Adrenal gland (tissue), 12 donors: Measurements from ENCODE around the gene SPAG17. TPM values are rescaled to one million over a fixed set of nuclear protein-coding genes. Genes with fewer than 3 reads are reported as not detected.

Experiments
- DNase-seq, 7 donors: peaks; one replicate each; pipeline ENCODE4 v3.0.0-alpha.2; 2019 to 2020
- H3K27ac ChIP-seq, 5 donors: fragments of 200-600 bp; sonication (generic) in 4 of 5; 1 replicate in 3 of 5; 2 replicates in 2 of 5; pipeline versions ENCODE4 v1.5.1 to v1.8.0; 2016 to 2020; ENCODE audit warnings: mild to moderate bottlenecking in 1 of 5
- H3K27me3 ChIP-seq: fragments of 200-600 bp; 2 replicates; pipeline ENCODE4 v1.8.0; 2021
- H3K36me3 ChIP-seq, 2 donors: fragments of 200-600 bp; replicated peaks in 1 of 2; 1 replicate in 1 of 2; 2 replicates in 1 of 2; pipeline versions ENCODE4 v1.5.1 to v1.8.0; 2018 to 2022
- H3K4me1 ChIP-seq, 2 donors: fragments of 200-600 bp; replicated peaks in 1 of 2; 1 replicate in 1 of 2; 2 replicates in 1 of 2; pipeline versions ENCODE4 v1.5.1 to v1.8.0; 2018 to 2021
- H3K4me3 ChIP-seq, 4 donors: fragments of 200-600 bp; sonication (generic) in 3 of 4; one replicate each; pipeline ENCODE4 v1.5.1; 2016 to 2018
- H3K9me3 ChIP-seq, 3 donors: fragments of 200-600 bp; sonication (generic) in 1 of 3; replicated peaks in 1 of 3; 1 replicate in 2 of 3; 2 replicates in 1 of 3; pipeline versions ENCODE4 v1.5.1 to v1.8.0; 2016 to 2021
- CTCF ChIP-seq, 6 experiments: fragments of 450-650 bp in 4 of 6; fragments of 200-600 bp in 2 of 6; sonication (generic) in 1 of 6; IDR thresholded peaks; 1 replicate in 5 of 6; 2 replicates in 1 of 6; pipeline versions ENCODE4 v1.5.1 to v1.8.0; 2016 to 2021; ENCODE audit warnings: antibody characterized with exemption in 6 of 6, mild to moderate bottlenecking in 2 of 6, moderate library complexity in 1 of 6
- POLR2A ChIP-seq, 2 donors: fragments of 450-650 bp; IDR thresholded peaks; one replicate each; pipeline ENCODE4 v1.6.1; 2017; ENCODE audit warnings: antibody characterized with exemption in 2 of 2, mild to moderate bottlenecking in 2 of 2, moderate library complexity in 1 of 2
- WGBS, 4 donors: extraction: QIAGEN DNeasy Blood & Tissue Kit in 2 of 4; methylation state at CpG; one replicate each; pipeline versions ENCODE4 v1.1.5 to v1.1.7; 2013 to 2017; 5-methylcytosine and 5-hydroxymethylcytosine counted together
- intact Hi-C, 2 donors: fragments of 100-400 bp; cut with DNase I; formaldehyde crosslinking; loops; one replicate each; pipeline versions ENCODE4 v1.14.1 to v1.15.0; 2022 to 2023
- polyA plus RNA-seq, 3 donors: library from polyadenylated mRNA; stranded (reverse); fragments of 200-250 nt in 2 of 3; fragments of 350-450 nt in 1 of 3; fragmentation: Illumina TruSeq in 1 of 3; extraction: RNeasy Lipid Tissue Mini Kit (QIAGEN cat#74804) in 1 of 3; gene quantifications; one replicate each; pipeline ENCODE4 v1.2.3, GENCODE V29; 2013 to 2014
- total RNA-seq, 9 donors: library from RNA; depleted of rRNA in 4 of 9; stranded (reverse); fragments of >200 nt in 4 of 9; fragments of 120-200 nt in 1 of 9; fragmentation: NEBNext Ultra II Directional in 1 of 9; extraction: Animal tissue kit (Norgen Biotek cat#: 25700) in 1 of 9; gene quantifications; one replicate each; pipeline versions ENCODE4 v1.1.0 to v1.2.4, GENCODE V29; 2013 to 2023
- donor health status: healthy with polysubstance abuse.
- donor health status: Bipolar disorder and iron deficiency.
- donor health status: DM: yes; HTN: yes; CAD: no.
- donor health status: DM: no; HTN: no; CAD: no.
- donor health status: DM: no; HTN: no; CAD: no.
- donor health status: DM: yes; HTN: yes; CAD: no.

Gene SPAG17
- total and polyA plus RNA-seq, 12 donors: 0.07 to 2.2 (median 0.57) TPM; not detected in 1

DNA sequence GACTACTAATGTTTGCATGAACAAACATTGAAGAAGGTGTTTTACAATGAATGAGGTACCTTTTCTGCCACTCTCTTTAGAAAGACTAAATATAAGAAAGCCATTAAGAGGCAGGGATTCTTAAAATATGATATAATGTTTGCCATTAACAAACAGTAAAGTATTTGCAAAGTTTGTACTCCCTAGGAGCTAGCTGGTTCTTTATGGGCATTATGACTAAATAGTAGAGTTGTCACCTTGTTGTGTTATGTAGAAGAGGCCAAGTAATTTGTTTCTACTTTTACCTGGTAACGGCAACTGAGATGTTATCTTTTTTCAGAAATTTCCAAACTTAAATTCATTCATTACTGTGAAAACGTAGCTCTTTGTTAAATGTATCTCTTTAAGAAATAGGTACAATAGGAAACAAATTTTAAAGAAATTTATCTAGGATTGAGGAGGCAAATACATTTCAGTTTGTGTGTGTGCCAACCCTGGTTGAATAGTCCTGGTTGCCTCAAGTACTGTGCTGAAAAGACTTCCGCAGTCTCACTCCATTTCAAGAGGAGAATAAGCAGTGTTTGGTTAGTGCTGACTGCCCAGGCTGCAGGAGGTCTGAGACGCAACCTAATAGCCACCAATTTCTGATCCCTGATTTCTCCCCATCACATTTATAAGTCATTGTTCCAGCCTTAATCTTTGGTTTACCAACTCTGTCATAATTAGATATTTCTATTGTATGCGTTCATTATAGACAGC lies 203.4 kb downstream of the SPAG17 start:
- no peak for TF ChIP-seq POLR2A (IDR thresholded peaks at IDR 0.05)
- no peak for TF ChIP-seq CTCF (IDR thresholded peaks at IDR 0.05)
- 76 to 85% (median 83%) methylated on average over 5 of the region's 5 CpGs for WGBS, 4 donors

DNA sequence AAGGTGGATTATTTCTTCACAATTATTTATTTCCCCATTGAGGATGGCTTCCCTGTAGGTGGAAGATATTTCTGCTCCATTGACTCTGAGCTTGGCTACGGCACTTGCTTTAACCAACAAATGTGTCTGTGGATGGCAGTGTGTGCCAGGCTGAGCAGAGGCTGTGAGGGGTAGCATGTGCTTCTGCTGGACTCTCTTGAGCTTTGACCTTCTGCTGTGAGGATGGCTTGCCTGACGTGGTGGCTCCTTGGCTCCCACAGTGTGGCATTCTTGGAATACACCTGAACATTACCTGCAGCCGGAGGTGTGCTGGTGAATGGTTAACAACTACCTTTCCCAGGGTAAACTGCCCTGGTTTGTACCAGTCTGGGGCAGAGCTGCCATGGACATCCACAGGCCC lies 208.6 kb downstream of the SPAG17 start:
- H3K9me3 ChIP-seq: no peaks in the 10 kb centered on the region
- no peak overlapping the region for H3K4me3 ChIP-seq
- H3K27ac ChIP-seq: no peak overlapping the region
- intact Hi-C loops: no loop called here
- no peak for TF ChIP-seq POLR2A (IDR thresholded peaks at IDR 0.05)
- TF ChIP-seq CTCF (IDR thresholded peaks at IDR 0.05): no peak
- no peaks in the 10 kb centered on the region for H3K27me3 ChIP-seq
- WGBS, 4 donors: 63 to 90% (median 75%) methylated on average over 1 to 3 of the region's 3 CpGs
- no peak for DNase-seq
- H3K36me3 ChIP-seq: no peaks in the 10 kb centered on the region
- no peaks in the 10 kb centered on the region for H3K4me1 ChIP-seq

More for the DNA sequence above, 203.4 kb downstream of the SPAG17 start:
- H3K4me3 ChIP-seq: no peak overlapping the region
- no peaks in the 10 kb centered on the region for H3K9me3 ChIP-seq
- DNase-seq: no peak
- intact Hi-C loops: no loop called here
- no peak overlapping the region for H3K27ac ChIP-seq
- no peaks in the 10 kb centered on the region for H3K36me3 ChIP-seq
- H3K4me1 ChIP-seq: no peaks in the 10 kb centered on the region
- no peaks in the 10 kb centered on the region for H3K27me3 ChIP-seq

- Histone ChIP-seq H3K27ac (no peak overlapping the region), H3K4me1 (no peaks in the 10 kb centered on the region), H3K4me3 (no peak overlapping the region), H3K36me3 (no peaks in the 10 kb centered on the region), H3K9me3 (no peaks in the 10 kb centered on the region), H3K27me3 (no peaks in the 10 kb centered on the region)
- no peak for TF ChIP-seq CTCF (IDR thresholded peaks at IDR 0.05)
- TF ChIP-seq POLR2A (IDR thresholded peaks at IDR 0.05): no peak
- intact Hi-C loops: no loop called here
- DNase-seq: no peak
These were observed 213.3 kb downstream of the SPAG17 start for GRCh38 chr1:117971777-117972176.

DNA sequence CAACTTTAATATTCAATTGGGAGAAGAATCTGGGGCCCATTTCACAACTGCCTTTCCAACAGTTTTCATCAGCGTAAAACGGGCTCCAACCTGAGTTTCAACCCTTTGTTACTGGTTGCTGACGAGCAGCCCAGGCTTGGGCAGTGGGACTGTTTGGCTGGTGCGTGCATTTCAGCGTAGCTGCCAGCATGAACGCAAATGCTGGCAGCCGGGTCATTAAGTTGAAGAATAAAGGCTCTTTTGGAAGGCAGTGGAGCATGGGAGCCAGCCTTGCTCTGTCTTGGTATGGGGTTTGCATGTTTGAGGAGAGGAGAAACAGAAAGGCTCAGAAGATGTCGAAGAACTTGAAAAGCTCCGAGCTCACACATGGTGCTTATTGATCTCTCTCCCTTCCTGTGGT lies 214.8 kb downstream of the SPAG17 start:
- no peaks in the 10 kb centered on the region for H3K9me3 ChIP-seq
- H3K36me3 ChIP-seq: no peaks in the 10 kb centered on the region
- TF ChIP-seq POLR2A (IDR thresholded peaks at IDR 0.05) (no peak), CTCF (IDR thresholded peaks at IDR 0.05) (no peak)
- no peaks in the 10 kb centered on the region for H3K27me3 ChIP-seq
- no peak overlapping the region for H3K27ac ChIP-seq
- WGBS, 4 donors: 68 to 74% (median 70%) methylated on average over 9 of the region's 9 CpGs
- no peak overlapping the region for H3K4me3 ChIP-seq
- no peak for DNase-seq
- H3K4me1 ChIP-seq: no peaks in the 10 kb centered on the region
- intact Hi-C loops: no loop called here
